ENCODE measurements around the gene PTK7.
"Not testable (repeated sequence)": the region's sequence is repeated elsewhere in the genome, so short reads cannot be mapped to it uniquely, and the experiment has no call there.

GRCh38 chr6:43117466-43117865 lies 41.4 kb downstream of the PTK7 start:
- not testable (repeated sequence) for TF ChIP-seq CTCF, EP300 (IDR thresholded peaks at IDR 0.05)
